NCI-H748 (cell line): ENCODE results near the gene ZNF469.

Experiments
- DNase-seq: peaks from one replicate; lab custom pipeline; 2025; ENCODE audit not compliant: unreplicated experiment; lab: John Stamatoyannopoulos, UW

The ZNF469 gene

GRCh38 chr16:88346680-88347505 is 35.9 kb upstream of the ZNF469 start:
- no peak for DNase-seq

DNA sequence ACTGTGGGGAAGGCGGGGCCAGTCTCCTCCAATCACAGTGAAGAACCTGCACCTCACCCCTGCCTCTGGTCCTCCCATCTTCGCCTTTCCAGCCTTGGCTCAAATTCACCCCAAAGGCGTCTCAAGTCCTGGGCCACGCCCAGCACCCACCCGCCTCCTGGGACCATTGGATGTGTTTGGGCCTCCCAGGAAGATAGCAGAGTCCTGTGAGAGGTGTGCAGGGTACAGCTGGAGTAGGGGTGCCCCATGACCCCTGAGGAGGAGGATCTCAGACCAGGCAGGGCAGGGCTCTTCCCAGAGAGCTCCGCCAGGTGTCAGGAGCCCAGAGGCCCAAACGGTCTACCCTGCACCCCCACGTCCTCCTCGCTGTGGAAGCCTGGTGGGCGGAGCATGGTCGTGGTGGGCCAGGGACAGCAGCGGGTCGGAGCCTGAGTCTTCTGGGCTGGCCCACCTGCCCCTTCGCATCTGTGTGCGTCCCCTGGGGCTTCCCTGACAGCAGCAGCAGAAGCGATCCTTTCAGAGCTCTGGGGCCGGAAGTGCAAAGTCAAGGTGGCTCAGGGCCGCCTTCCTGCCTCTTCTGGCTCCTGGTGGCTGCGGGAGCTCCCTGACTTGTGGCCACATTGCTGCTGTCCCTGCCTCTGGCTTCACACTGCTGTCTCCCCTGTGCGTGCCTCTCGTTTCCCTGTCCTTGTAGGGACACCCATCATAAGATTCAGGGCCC is 34.9 kb upstream of the ZNF469 start:
- DNase-seq = no peak

GRCh38 chr16:88348377-88349152 is 34.2 kb upstream of the ZNF469 start:
- DNase-seq = no peak

- no peak for DNase-seq
These were observed 33.4 kb upstream of the ZNF469 start for GRCh38 chr16:88349153-88349902.

DNA sequence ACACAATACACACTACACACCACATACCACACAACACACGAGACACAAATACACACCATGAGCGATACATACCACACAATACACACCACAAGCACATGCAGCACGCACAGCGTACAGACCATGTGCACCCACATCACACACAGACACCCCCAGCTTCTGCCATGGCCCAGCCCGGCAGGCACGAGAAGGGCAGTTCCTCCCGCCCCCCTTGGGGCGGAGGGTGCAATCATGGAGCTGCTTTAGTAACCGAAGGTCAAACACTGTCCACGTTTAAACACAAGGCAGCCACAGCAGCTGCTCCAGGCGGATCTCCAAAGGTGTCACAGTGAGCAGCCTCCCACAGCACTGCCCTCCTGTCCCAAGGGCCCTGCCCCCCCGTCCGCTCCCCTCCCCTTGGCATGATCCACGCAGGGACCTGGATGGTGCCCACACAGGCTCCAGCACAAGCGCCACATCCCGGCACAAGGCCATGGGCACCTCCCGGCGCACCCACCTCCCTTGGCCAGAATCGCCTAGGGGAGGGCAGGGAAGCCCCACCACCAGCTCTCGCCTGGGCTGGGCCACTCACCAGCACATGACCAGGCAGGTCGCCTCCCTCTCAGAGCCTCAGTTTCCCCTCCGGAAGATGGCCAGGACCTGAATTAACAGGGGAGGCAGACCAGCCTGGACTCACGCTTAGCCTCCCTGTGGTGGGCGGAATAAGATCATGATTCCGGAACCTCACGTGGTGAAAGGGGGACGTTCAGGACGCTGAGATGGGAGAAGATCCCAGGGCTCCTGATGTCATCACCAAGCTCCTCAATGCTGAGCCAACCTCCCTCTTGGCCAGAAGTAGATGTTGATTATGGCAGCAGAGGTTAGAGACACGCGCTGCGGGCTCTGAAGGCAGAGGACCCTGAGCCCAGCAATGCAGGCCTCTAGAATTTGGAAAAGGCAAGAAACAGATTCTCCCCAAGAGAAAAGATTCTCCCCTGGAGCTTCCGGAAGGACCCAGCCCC is 32.6 kb upstream of the ZNF469 start:
- no peak for DNase-seq

DNA sequence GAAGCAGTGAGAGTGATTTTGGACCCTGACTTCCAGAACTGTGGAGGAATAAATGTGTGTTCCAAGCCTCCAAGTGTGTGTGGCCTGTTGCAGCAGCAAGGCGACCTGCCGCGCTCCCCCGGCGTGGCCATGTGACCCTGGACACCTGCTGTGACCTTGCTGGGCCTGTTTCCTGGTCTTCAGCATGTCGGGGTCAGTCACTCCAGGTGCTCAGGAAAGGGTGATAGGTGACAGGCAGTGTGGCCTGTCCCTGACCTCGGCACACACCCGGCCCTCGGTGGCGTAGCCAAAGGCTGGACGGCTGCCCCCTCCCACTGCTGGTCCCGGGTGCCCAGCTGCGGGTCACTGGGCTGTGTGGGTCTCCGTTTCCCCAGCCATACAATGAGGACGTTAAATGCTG is 31.8 kb upstream of the ZNF469 start:
- DNase-seq = no peak

GRCh38 chr16:88351491-88352101 is 31.2 kb upstream of the ZNF469 start:
- no peak for DNase-seq

DNA sequence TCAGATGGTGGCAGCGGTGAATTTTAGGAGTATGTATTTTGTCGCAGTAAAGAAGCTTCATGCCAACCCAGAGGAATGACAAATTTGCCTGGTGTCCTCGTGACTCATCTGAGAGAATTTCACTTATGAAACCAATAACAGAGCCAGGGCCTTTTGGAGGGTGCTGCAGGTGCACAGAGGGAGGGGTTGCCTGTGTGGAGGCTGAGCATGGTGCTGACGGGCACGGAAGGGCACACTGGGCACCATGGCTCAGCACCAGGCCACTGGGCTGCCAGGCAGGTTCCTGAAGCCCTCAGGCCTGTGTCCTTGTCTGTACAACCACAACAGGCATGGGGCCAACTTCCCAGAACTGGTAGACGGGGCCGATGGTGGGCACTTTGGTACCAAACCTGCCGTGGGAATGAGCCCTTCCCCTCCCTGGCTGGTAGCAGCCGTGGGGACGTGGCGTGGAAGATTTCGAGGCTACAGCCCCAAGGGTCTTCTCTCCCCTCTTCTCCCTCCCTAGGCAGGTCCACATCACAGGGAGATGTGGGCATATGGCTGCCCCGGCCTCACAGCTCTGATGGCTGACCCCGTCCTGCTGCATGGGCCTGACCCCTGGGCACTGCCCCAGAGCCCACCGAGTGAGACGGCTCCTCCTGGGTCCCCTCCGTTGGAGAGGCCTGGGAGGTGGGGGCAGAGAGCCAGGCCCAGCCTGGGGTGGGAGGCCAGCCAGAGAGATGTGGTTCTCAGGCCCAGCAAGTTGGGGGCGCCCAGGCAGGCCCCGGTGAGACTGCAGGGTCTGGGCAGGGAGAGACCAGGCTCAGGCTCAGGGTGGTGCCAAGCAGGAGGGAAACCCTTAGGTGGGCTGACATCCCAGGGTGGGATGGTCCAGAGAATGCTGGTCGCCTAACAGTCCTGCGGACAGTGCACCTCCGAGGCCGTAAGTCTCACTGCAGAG is 30.2 kb upstream of the ZNF469 start:
- DNase-seq = no peak

GRCh38 chr16:88353232-88353631 is 29.5 kb upstream of the ZNF469 start:
- DNase-seq = no peak

DNA sequence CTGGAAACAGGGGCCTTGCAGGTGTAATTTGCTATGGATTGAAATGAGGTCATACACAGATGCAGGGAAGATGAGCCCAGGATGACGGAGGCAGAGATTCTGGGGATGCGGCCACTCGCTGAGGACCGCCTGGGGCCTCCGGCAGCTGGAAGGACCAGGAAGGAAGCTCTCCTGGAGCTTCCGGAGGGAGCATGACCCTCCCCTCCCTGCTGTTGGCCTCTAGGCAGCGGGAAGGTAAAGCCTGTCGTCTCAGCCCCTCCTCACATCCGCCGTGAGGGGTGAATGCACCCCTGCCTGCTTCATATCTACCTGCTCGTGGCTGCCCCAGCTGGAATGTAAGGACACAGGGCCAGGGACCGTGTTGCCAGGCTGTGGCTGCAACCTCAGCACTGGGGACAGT is 29.1 kb upstream of the ZNF469 start:
- no peak for DNase-seq

GRCh38 chr16:88354229-88355092 is 28.3 kb upstream of the ZNF469 start:
- DNase-seq = no peak

- no peak for DNase-seq
These were observed 27.7 kb upstream of the ZNF469 start for GRCh38 chr16:88355093-88355388.

DNA sequence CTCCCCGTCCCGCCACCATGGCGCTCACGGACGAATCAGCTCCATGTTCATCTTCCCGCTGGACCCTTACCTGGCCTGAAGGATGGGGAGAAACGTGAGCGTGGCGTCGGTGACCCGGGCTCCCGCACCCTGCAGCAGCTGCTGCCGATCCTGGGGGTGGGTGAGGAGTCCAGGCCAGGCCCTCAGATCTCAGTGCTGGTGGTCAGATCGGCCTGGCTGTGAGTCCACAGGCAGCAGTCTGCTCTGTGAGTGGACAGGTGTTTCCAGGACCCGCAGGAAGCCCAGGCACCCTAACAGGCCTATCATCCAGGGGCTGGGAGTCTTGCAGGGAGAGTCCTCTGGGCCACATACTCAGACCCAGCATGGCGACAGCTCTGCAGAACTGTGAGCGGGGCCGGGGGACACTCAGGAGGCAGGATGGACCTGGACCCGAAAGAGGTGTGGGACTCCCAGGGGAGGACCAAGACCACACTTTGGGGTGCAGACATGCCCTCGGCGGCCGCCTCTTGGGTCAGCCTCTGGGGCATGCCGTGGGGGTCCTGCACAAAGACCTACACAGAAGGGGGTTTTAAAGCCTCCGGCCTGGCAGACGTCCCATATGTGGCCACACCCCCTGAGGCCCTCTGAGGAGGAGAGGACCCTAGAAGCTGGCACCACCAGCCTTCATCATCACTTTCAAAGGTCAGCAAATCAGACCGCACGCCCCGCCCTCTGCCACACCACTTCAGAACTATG is 27.2 kb upstream of the ZNF469 start:
- no peak for DNase-seq

DNA sequence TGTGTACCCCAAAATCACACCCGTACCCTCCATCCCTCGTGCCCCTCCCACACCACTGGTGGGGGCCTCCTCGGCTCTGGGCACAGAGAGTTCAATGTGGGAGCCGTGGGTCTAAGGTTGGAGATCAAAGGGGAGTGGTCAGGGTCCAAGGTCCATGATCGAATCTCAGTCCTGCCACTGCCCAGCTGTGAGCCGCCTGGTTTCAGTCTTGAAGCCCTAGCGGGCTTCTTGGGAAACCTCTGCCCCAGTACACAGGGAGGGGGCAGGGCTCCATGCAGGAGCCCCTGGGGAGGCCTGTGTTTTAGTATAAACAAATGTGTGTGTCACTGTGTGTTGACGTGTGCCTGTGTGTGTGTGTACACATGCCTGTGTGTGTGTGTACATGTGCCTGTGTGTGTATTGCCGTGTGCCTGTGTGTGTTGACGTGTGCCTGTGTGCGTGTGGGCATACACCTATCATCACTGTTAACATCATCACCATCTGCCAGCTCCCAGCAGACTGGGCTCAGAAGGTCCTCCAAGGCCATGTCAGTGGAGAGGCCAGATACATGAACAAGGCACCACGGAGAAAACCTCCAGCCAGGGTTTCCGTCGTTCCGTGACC is 26.5 kb upstream of the ZNF469 start:
- no peak for DNase-seq

DNA sequence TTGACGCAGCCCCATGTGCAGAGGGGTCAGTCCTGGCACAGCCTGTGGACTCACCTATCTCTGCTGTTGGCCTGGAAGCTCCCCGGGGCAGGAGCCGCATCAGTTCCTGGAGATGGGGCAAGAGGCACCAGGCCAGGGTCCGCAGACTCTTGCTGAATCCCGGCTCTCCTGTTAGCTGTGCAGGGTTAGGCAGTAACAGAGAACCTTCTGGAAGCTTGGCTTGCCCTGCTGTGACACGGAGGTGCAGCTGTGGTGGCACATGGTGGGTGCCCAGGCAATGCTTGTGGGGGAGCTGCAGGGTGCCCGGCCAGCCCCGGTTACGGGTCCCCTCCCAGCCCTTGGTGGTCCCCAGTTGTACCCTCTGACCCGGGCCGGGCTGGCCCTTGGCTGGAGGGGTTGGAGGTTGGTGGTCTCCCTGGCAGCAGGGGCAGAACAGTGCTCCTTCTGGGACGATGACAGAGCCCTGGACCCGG is 26.0 kb upstream of the ZNF469 start:
- no peak for DNase-seq

- no peak for DNase-seq
These were observed 25.3 kb upstream of the ZNF469 start for GRCh38 chr16:88357317-88358022.
